HepG2 (cell line): ENCODE results near the gene RGS7. TPM values are rescaled to one million over a fixed set of nuclear protein-coding genes. Genes with fewer than 3 reads are reported as not detected.

Experiments used
- ATAC-seq: fragments of 200-7000 bp; cut with Tn5 transposase; 3 replicates; pipeline ENCODE4 v1.9.1; 2020; ENCODE audit warnings: mild to moderate bottlenecking, moderate library complexity
- BruUV-seq: library from RNA; stranded (reverse); fragments of 400-500 nt; replicated peaks from 2 replicates; lab custom pipeline; 2021; lab: Mats Ljungman, UMichigan
- CTCF ChIA-PET: fragments of 300-600 bp; formaldehyde crosslinking; extraction: SDS; loops from one replicate; lab custom pipeline; 2021; ENCODE audit warnings: low total read pairs, inconsistent platforms, low intra/inter-chr PET ratio; lab: Yijun Ruan, JAX
- POLR2A ChIA-PET: fragments of 350-600 bp; sonication (Branson Sonifier 250); formaldehyde crosslinking; loops from one replicate; lab custom pipeline; 2020; ENCODE audit warnings: antibody characterized with exemption, inconsistent platforms; lab: Yijun Ruan, JAX
- DNase-seq: peaks from one replicate; pipeline ENCODE4 v3.0.0-alpha.2; 2015; ENCODE audit warnings: low spot score
- FAIRE-seq: peaks from 3 replicates; lab custom pipeline; 2011; peaks lifted over from hg19 to GRCh38; lab: Jason Lieb, UNC
- H2AFZ ChIP-seq: one replicate; pipeline ENCODE4 v1.6.1; 2011; ENCODE audit warnings: low read length, inconsistent platforms
- H3K27ac ChIP-seq: fragments of 300-600 bp; 3 replicates; pipeline ENCODE4 v1.8.0; 2011; ENCODE audit warnings: mixed run types, mild to moderate bottlenecking, mixed read lengths, low read length, inconsistent platforms; ENCODE audit not compliant: insufficient read depth; ENCODE audit errors: extremely low read length
- H3K27me3 ChIP-seq, 2 experiments: fragments of 200-600 bp in 1 of 2; 2 replicates in 1 of 2; 3 replicates in 1 of 2; pipeline versions ENCODE4 v1.6.0 to v1.8.0; 2011; ENCODE audit warnings: low read length in 2 of 2, mild to moderate bottlenecking in 2 of 2, moderate library complexity in 2 of 2, inconsistent platforms in 1 of 2; ENCODE audit not compliant: insufficient read depth in 2 of 2, control insufficient read depth in 1 of 2
- H3K36me3 ChIP-seq, 2 experiments: fragments of 200-600 bp in 1 of 2; replicated peaks in 1 of 2; 2 replicates in 1 of 2; 3 replicates in 1 of 2; pipeline versions ENCODE4 v1.5.1 to v1.8.0; 2011; ENCODE audit warnings: low read length in 2 of 2, inconsistent platforms in 1 of 2; ENCODE audit not compliant: insufficient read depth in 2 of 2, control insufficient read depth in 1 of 2
- H3K4me1 ChIP-seq: 2 replicates; pipeline ENCODE4 v1.5.1; 2012; ENCODE audit warnings: low read length, inconsistent platforms; ENCODE audit not compliant: insufficient read depth
- H3K4me2 ChIP-seq: 2 replicates; pipeline ENCODE4 v1.6.0; 2011; ENCODE audit warnings: low read depth, low read length, inconsistent platforms
- H3K4me3 ChIP-seq, 3 experiments: fragments of 200-600 bp in 1 of 3; sonication (generic), shearing (Covaris generic) in 1 of 3; replicated peaks in 1 of 3; 2 replicates each; pipeline ENCODE4 v1.5.1; 2011 to 2016; ENCODE audit warnings: low read length in 3 of 3, inconsistent platforms in 2 of 3, low read depth in 2 of 3, mild to moderate bottlenecking in 2 of 3, control low read depth in 1 of 3, mixed read lengths in 1 of 3; ENCODE audit not compliant: insufficient read depth in 1 of 3
- H3K79me2 ChIP-seq: one replicate; pipeline ENCODE4 v1.6.1; 2011; ENCODE audit warnings: low read length, inconsistent platforms; ENCODE audit not compliant: insufficient read depth
- H3K9ac ChIP-seq: 2 replicates; pipeline ENCODE4 v1.6.0; 2011; ENCODE audit warnings: mild to moderate bottlenecking, low read depth, low read length, inconsistent platforms; ENCODE audit not compliant: insufficient read depth
- H3K9me3 ChIP-seq: 2 replicates; pipeline ENCODE4 v1.5.1; 2012; ENCODE audit warnings: mild to moderate bottlenecking, low read length
- H4K20me1 ChIP-seq: 2 replicates; pipeline ENCODE4 v1.6.0; 2011; ENCODE audit warnings: inconsistent platforms, mild to moderate bottlenecking, low read length, moderate library complexity; ENCODE audit not compliant: insufficient read depth
- HOXA7 ChIP-seq: sonication (generic); formaldehyde crosslinking; IDR thresholded peaks from 2 replicates; pipeline ENCODE4 v1.8.1; 2022; ENCODE audit warnings: mild to moderate bottlenecking, missing genetic modification reagents, moderate library complexity
- MLLT10 ChIP-seq: sonication (generic); formaldehyde crosslinking; IDR thresholded peaks from 2 replicates; pipeline ENCODE4 v1.4.0; 2020; ENCODE audit warnings: missing genetic modification reagents
- NFE2L1 ChIP-seq: sonication (generic); formaldehyde crosslinking; IDR thresholded peaks from 2 replicates; pipeline ENCODE4 v1.4.0; 2020; ENCODE audit warnings: missing genetic modification reagents, mild to moderate bottlenecking, borderline replicate concordance
- TEAD3 ChIP-seq: optimal IDR thresholded peaks from 2 replicates; pipeline ENCODE3; 2016; ENCODE audit warnings: borderline replicate concordance
- THAP11 ChIP-seq: IDR thresholded peaks from 2 replicates; pipeline ENCODE4 v1.6.1; 2016; ENCODE audit warnings: missing biosample characterization, missing genetic modification reagents
- ZNF12 ChIP-seq: sonication (generic); formaldehyde crosslinking; IDR thresholded peaks from 2 replicates; pipeline ENCODE4 v1.5.0; 2020; ENCODE audit warnings: missing genetic modification reagents
- ZNF343 ChIP-seq: sonication (generic); formaldehyde crosslinking; IDR thresholded peaks from 2 replicates; pipeline ENCODE4 v1.4.0; 2020; ENCODE audit warnings: mild to moderate bottlenecking, missing genetic modification reagents
- ZNF496 ChIP-seq: sonication (generic); formaldehyde crosslinking; IDR thresholded peaks from 2 replicates; pipeline ENCODE4 v1.8.1; 2023; ENCODE audit warnings: mild to moderate bottlenecking, moderate library complexity, missing genetic modification reagents; ENCODE audit not compliant: insufficient replicate concordance
- ZNF629 ChIP-seq: sonication (generic); formaldehyde crosslinking; conservative IDR thresholded peaks from 2 replicates; pipeline ENCODE4 v1.5.0; 2020; ENCODE audit warnings: missing genetic modification reagents
- ZZZ3 ChIP-seq: sonication (generic); formaldehyde crosslinking; IDR thresholded peaks from 2 replicates; pipeline ENCODE4 v1.4.0; 2020; ENCODE audit warnings: missing genetic modification reagents, mild to moderate bottlenecking, borderline replicate concordance
- WGBS: methylation state at CpG from one replicate; pipeline ENCODE4 v1.1.6; 2017; ENCODE audit warnings: low lambda C conversion rate; 5-methylcytosine and 5-hydroxymethylcytosine counted together
- in situ Hi-C: cut with HindIII; loops from 2 replicates; pipeline ENCODE4 v1.10.0; 2017; ENCODE audit warnings: low pct_unique_long_range_greater_than_20kb; ENCODE audit not compliant: extremely low pct_ligation_motif_present
- intact Hi-C: fragments of 100-400 bp; cut with micrococcal nuclease; formaldehyde crosslinking; loops from one replicate; pipeline ENCODE4 v1.10.0; 2022; ENCODE audit not compliant: unreplicated experiment
- polyA plus RNA-seq, 8 experiments: library from polyadenylated mRNA; depleted of rRNA in 3 of 8; stranded (reverse) in 7 of 8; unstranded in 1 of 8; fragments of >200 nt; fragmentation: Illumina TruSeq in 4 of 8; extraction: Trizol in 4 of 8; gene quantifications; 2 replicates each; pipeline versions ENCODE4 v1.2.1 to v1.2.3, GENCODE V29; 2011 to 2016; ENCODE audit warnings: low read depth in 4 of 8, missing spikeins in 1 of 8, mixed read lengths in 1 of 8; ENCODE audit not compliant: insufficient read depth in 1 of 8
- total RNA-seq, 5 experiments: library from RNA; depleted of rRNA; stranded (reverse); fragments of >200 nt; fragmentation: Illumina TruSeq; extraction: Trizol; gene quantifications; 2 replicates each; pipeline ENCODE4 v1.2.3, GENCODE V29; 2016; ENCODE audit warnings: low read depth in 1 of 5
- TF ChIP-seq, protein P1 (sequence below): sonication (generic); formaldehyde crosslinking; IDR thresholded peaks from 2 replicates; pipeline ENCODE4; 2020; ENCODE audit warnings: missing genetic modification reagents, mild to moderate bottlenecking, borderline replicate concordance
- TF ChIP-seq, protein P2 (sequence below): IDR thresholded peaks from 2 replicates; pipeline ENCODE4 v1.6.1; 2016; ENCODE audit warnings: missing compliant biosample characterization, missing genetic modification reagents, borderline replicate concordance
- TF ChIP-seq, protein P3 (sequence below): sonication (generic); formaldehyde crosslinking; IDR thresholded peaks from 2 replicates; pipeline ENCODE4 v1.4.0; 2020; ENCODE audit warnings: mild to moderate bottlenecking, missing genetic modification reagents

The RGS7 gene
- total and polyA plus RNA-seq, 2 of the 13 experiments (the other 11 are each of a cell fraction or from before 2014, with no cell fraction given), result not detected

DNA sequence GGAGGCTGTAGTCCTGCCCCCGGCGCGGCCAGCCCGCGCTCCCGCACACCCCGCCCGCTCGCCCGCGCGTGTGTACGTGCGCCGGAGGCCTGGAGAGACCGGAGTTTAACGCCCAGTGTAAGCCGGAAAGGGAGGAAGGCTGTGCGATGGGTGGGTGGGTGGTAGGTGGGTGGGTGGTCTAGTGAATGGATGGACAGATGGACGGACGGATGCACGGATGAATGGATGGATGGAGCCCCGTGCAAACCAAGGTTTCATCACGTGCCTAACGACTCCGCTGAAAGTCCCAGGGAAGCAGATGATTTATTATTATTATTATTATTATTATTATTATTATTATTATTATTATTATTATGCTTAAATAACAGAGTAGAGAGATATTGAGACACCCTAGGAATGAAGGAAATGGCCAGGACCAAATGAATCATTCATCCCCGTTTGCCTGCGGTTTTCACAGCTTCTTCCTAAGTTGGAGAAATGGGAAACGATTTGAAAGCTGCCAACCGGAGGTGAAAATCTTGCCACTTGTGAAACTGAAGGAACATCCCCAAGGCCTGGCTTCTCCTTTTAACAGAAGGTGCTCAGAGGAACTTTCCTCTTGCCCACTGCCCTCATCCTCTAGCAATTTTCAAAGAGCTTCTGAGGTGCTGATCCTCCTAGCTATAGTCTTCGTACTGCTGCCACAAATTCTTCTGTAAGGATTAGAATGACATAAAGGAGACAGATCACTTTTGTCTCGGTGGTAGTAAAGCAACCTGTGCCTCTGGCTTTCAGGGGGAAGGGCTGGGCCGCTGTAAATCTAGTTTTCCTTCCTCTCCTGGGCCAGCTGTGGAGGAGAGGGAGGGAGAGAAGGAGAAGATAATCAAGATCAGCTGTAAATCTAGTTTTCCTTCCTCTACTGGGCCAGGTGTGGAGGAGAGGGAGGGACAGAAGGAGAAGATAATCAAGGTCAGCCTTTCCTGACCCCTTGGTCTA, 648 bp upstream of the RGS7 start:
- Histone ChIP-seq H3K27me3 (peaks cover 0 to 17% of the 10 kb centered on the region in 2 experiments; a peak in 3 of 5 replicates), H3K79me2 (no peaks in the 10 kb centered on the region), H3K9ac (no peak overlapping the region), H3K9me3 (no peaks in the 10 kb centered on the region), H3K4me1 (no peaks in the 10 kb centered on the region), H3K36me3 (no peaks in the 10 kb centered on the region), H4K20me1 (no peaks in the 10 kb centered on the region), H3K4me2 (peak overlapping the region; percentile 73), H3K4me3 (peak overlapping the region; percentile 12 to 66 (median 23); a peak in 4 of 6 replicates), H2AFZ (no peak overlapping the region), H3K27ac (no peak overlapping the region)
- no peak for ATAC-seq
- no peak for FAIRE-seq
- CTCF ChIA-PET, result no interaction called here
- no peak for DNase-seq
- in situ Hi-C loops (no loop called here), intact Hi-C loops (no loop called here)
- BruUV-seq, result no TSS peak
- POLR2A ChIA-PET, result no interaction called here
- WGBS, result 32% methylated on average over 21 of the region's 33 CpGs
- TF ChIP-seq ZZZ3, result no peak
- no peak for TF ChIP-seq ZNF496
- TF ChIP-seq, protein P1, sequence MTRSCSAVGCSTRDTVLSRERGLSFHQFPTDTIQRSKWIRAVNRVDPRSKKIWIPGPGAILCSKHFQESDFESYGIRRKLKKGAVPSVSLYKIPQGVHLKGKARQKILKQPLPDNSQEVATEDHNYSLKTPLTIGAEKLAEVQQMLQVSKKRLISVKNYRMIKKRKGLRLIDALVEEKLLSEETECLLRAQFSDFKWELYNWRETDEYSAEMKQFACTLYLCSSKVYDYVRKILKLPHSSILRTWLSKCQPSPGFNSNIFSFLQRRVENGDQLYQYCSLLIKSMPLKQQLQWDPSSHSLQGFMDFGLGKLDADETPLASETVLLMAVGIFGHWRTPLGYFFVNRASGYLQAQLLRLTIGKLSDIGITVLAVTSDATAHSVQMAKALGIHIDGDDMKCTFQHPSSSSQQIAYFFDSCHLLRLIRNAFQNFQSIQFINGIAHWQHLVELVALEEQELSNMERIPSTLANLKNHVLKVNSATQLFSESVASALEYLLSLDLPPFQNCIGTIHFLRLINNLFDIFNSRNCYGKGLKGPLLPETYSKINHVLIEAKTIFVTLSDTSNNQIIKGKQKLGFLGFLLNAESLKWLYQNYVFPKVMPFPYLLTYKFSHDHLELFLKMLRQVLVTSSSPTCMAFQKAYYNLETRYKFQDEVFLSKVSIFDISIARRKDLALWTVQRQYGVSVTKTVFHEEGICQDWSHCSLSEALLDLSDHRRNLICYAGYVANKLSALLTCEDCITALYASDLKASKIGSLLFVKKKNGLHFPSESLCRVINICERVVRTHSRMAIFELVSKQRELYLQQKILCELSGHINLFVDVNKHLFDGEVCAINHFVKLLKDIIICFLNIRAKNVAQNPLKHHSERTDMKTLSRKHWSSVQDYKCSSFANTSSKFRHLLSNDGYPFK (CRISPR knock-in tag), result no peak
- TF ChIP-seq TEAD3 (CRISPR knock-in tag), result no peak
- no peak for TF ChIP-seq THAP11 (CRISPR knock-in tag)
- no peak for TF ChIP-seq ZNF629 (CRISPR knock-in tag)
- TF ChIP-seq HOXA7 (CRISPR knock-in tag), result no peak
- TF ChIP-seq ZNF12 (CRISPR knock-in tag), result no peak
- no peak for TF ChIP-seq MLLT10 (CRISPR knock-in tag)
- TF ChIP-seq NFE2L1, result no peak
- TF ChIP-seq, protein P2, sequence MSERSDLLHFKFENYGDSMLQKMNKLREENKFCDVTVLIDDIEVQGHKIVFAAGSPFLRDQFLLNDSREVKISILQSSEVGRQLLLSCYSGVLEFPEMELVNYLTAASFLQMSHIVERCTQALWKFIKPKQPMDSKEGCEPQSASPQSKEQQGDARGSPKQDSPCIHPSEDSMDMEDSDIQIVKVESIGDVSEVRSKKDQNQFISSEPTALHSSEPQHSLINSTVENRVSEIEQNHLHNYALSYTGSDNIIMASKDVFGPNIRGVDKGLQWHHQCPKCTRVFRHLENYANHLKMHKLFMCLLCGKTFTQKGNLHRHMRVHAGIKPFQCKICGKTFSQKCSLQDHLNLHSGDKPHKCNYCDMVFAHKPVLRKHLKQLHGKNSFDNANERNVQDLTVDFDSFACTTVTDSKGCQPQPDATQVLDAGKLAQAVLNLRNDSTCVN (CRISPR knock-in tag), result no peak
- TF ChIP-seq, protein P3, sequence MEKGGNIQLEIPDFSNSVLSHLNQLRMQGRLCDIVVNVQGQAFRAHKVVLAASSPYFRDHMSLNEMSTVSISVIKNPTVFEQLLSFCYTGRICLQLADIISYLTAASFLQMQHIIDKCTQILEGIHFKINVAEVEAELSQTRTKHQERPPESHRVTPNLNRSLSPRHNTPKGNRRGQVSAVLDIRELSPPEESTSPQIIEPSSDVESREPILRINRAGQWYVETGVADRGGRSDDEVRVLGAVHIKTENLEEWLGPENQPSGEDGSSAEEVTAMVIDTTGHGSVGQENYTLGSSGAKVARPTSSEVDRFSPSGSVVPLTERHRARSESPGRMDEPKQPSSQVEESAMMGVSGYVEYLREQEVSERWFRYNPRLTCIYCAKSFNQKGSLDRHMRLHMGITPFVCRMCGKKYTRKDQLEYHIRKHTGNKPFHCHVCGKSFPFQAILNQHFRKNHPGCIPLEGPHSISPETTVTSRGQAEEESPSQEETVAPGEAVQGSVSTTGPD, result no peak
- no peak for TF ChIP-seq ZNF343 (CRISPR knock-in tag)
